Hepatocyte (in vitro differentiated cells): ENCODE data around the gene TRAPPC3. TPM values are rescaled to one million over a fixed set of nuclear protein-coding genes. Genes with fewer than 3 reads are reported as not detected.

ENCODE experiments used
- DNase-seq: peaks from one replicate; pipeline ENCODE4 v3.0.0-alpha.2; 2016; ENCODE audit warnings: low spot score
- H2AFZ ChIP-seq: fragments of 200-600 bp; sonication (generic); 2 replicates; pipeline ENCODE4 v1.6.0; 2016; ENCODE audit warnings: antibody characterized with exemption, mild to moderate bottlenecking
- H3K27ac ChIP-seq: fragments of 200-600 bp; sonication (generic); 2 replicates; pipeline ENCODE4 v1.5.1; 2016; ENCODE audit warnings: mild to moderate bottlenecking
- H3K27me3 ChIP-seq: fragments of 200-600 bp; sonication (generic); 2 replicates; pipeline ENCODE4 v1.6.1; 2016
- H3K36me3 ChIP-seq: fragments of 200-600 bp; sonication (generic); replicated peaks from 2 replicates; pipeline ENCODE4 v1.5.1; 2016; ENCODE audit warnings: low read depth; ENCODE audit not compliant: insufficient read depth
- H3K4me1 ChIP-seq: fragments of 200-600 bp; sonication (generic); 2 replicates; pipeline ENCODE4 v1.5.1; 2016; ENCODE audit warnings: mild to moderate bottlenecking, moderate library complexity; ENCODE audit not compliant: insufficient read depth
- H3K4me2 ChIP-seq: fragments of 200-600 bp; sonication (generic); 2 replicates; pipeline ENCODE4 v1.6.0; 2016
- H3K4me3 ChIP-seq: fragments of 200-600 bp; sonication (generic); 2 replicates; pipeline ENCODE4 v1.5.1; 2016; ENCODE audit warnings: mild to moderate bottlenecking
- H3K79me2 ChIP-seq: fragments of 200-600 bp; sonication (generic); 2 replicates; pipeline ENCODE4 v1.6.0; 2017; ENCODE audit warnings: mild to moderate bottlenecking
- H3K9me2 ChIP-seq: fragments of 200-600 bp; sonication (generic); replicated peaks from 2 replicates; pipeline ENCODE4 v1.6.0; 2017; ENCODE audit warnings: mild to moderate bottlenecking; ENCODE audit not compliant: insufficient read depth
- H3K9me3 ChIP-seq: fragments of 200-600 bp; sonication (generic); 2 replicates; pipeline ENCODE4 v1.5.1; 2016; ENCODE audit warnings: low read depth, mild to moderate bottlenecking
- H4K20me1 ChIP-seq: fragments of 200-600 bp; sonication (generic); 2 replicates; pipeline ENCODE4 v1.6.0; 2016; ENCODE audit warnings: mild to moderate bottlenecking; ENCODE audit not compliant: insufficient read depth, poor library complexity, severe bottlenecking
- EZH2 ChIP-seq: fragments of 200-600 bp; sonication (generic); IDR thresholded peaks from 2 replicates; pipeline ENCODE4 v1.6.1; 2016; ENCODE audit warnings: antibody characterized with exemption, mild to moderate bottlenecking, borderline replicate concordance
- EZH2phosphoT487 ChIP-seq: fragments of 200-600 bp; sonication (generic); IDR thresholded peaks from one replicate; pipeline ENCODE4 v1.6.1; 2018; ENCODE audit warnings: antibody characterized with exemption, mild to moderate bottlenecking, low read depth, moderate library complexity; ENCODE audit not compliant: unreplicated experiment, severe bottlenecking
- WGBS: methylation state at CpG from one replicate; pipeline ENCODE4 v1.1.6; 2016; ENCODE audit warnings: low lambda C conversion rate; ENCODE audit errors: missing lambda C conversion rate; 5-methylcytosine and 5-hydroxymethylcytosine counted together
- polyA plus RNA-seq: library from polyadenylated mRNA; unstranded; fragments of >200 nt; fragmentation: Nextera tagmentation; extraction: Ambion mirVana; gene quantifications from 2 replicates; pipeline ENCODE4 v1.2.1, GENCODE V29; 2016
- total RNA-seq: library from RNA; depleted of rRNA; stranded (reverse); fragments of >200 nt; gene quantifications from 2 replicates; pipeline ENCODE4 v1.2.3, GENCODE V29; 2014
- TF ChIP-seq, protein P1 (sequence below): fragments of 200-600 bp; sonication (generic); IDR thresholded peaks from 2 replicates; pipeline ENCODE4 v1.5.1; 2016; ENCODE audit warnings: antibody characterized with exemption, mild to moderate bottlenecking; ENCODE audit not compliant: poor library complexity

TRAPPC3 gene
- total and polyA plus RNA-seq, 2 experiments from 2014 or later = 128 to 131 TPM

GRCh38 chr1:36148821-36149236 lies 457 bp downstream of the TRAPPC3 start:
- no peaks in the 10 kb centered on the region for H3K27me3 ChIP-seq
- H3K4me3 ChIP-seq = peak overlapping the region; percentile 44
- H3K79me2 ChIP-seq = peaks cover 44% of the 10 kb centered on the region
- 5% methylated on average over 16 of the region's 16 CpGs for WGBS
- H3K27ac ChIP-seq = peak overlapping the region; percentile 83
- no peaks in the 10 kb centered on the region for H3K36me3 ChIP-seq
- no peaks in the 10 kb centered on the region for H4K20me1 ChIP-seq
- peaks cover 15% of the 10 kb centered on the region for H3K4me1 ChIP-seq
- no peak for DNase-seq
- H3K9me2 ChIP-seq = no peaks in the 10 kb centered on the region
- H2AFZ ChIP-seq = peak overlapping the region; percentile 2
- peak overlapping the region; percentile 78 for H3K4me2 ChIP-seq
- no peak for TF ChIP-seq EZH2phosphoT487
- TF ChIP-seq EZH2 = no peak
- H3K9me3 ChIP-seq = no peaks in the 10 kb centered on the region

DNA sequence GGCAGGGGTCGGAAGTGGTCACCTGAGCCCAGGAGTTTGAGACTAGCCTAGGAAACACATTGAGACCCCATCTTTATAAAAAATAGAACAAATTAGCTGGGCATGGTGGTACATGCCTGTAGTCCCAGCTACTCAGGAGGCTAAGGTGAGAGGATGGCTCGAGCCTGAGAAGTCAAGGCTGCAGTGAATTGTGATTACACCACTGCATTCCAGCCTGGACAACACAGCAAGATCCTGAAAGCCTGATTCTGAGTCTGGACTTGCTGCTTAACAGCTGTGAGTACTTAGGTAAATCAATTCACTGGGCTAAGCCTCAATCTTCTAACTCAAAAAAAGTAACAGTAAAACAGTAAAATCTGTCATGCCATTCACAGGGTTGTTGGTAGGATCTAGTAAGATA lies 4.9 kb downstream of the TRAPPC3 start:
- no peak for TF ChIP-seq EZH2
- TF ChIP-seq, protein P1, sequence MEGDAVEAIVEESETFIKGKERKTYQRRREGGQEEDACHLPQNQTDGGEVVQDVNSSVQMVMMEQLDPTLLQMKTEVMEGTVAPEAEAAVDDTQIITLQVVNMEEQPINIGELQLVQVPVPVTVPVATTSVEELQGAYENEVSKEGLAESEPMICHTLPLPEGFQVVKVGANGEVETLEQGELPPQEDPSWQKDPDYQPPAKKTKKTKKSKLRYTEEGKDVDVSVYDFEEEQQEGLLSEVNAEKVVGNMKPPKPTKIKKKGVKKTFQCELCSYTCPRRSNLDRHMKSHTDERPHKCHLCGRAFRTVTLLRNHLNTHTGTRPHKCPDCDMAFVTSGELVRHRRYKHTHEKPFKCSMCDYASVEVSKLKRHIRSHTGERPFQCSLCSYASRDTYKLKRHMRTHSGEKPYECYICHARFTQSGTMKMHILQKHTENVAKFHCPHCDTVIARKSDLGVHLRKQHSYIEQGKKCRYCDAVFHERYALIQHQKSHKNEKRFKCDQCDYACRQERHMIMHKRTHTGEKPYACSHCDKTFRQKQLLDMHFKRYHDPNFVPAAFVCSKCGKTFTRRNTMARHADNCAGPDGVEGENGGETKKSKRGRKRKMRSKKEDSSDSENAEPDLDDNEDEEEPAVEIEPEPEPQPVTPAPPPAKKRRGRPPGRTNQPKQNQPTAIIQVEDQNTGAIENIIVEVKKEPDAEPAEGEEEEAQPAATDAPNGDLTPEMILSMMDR = no peak
- TF ChIP-seq EZH2phosphoT487 = no peak
- no peak overlapping the region for H3K27ac ChIP-seq
- H3K27me3 ChIP-seq = no peaks in the 10 kb centered on the region
- H3K4me3 ChIP-seq = no peak overlapping the region
- H3K9me3 ChIP-seq = no peaks in the 10 kb centered on the region
- DNase-seq = no peak
- WGBS = 95% methylated on average over 2 of the region's 2 CpGs
- no peaks in the 10 kb centered on the region for H3K9me2 ChIP-seq
- no peak overlapping the region for H2AFZ ChIP-seq
- H3K4me2 ChIP-seq = no peak overlapping the region
- peaks cover 27% of the 10 kb centered on the region for H4K20me1 ChIP-seq
- H3K79me2 ChIP-seq = peaks cover 84% of the 10 kb centered on the region
- H3K36me3 ChIP-seq = no peaks in the 10 kb centered on the region
- peaks cover 14% of the 10 kb centered on the region for H3K4me1 ChIP-seq

DNA sequence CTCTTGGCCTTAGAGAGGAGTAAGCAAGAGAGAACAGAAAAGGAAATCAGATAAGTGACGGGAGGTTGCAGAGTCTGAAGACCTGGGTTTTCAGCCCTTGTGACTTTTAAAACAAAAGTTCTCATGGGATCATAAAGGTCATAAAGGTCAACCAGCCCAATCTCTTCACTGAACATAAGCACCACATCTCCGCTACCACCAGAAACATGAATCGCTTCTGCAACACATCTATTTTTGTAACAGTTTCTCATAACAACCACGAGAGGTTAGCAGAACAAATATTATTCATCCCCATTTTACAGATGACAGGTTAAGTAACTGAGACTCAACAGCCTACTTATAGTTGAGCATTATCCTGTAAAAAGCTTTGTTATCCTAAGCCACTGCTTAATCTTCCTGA lies 5.9 kb downstream of the TRAPPC3 start:
- no peaks in the 10 kb centered on the region for H3K9me3 ChIP-seq
- H3K4me2 ChIP-seq = no peak overlapping the region
- 90% methylated on average over 4 of the region's 4 CpGs for WGBS
- no peak overlapping the region for H3K4me3 ChIP-seq
- H3K4me1 ChIP-seq = peaks cover 13% of the 10 kb centered on the region
- no peak overlapping the region for H3K27ac ChIP-seq
- peaks cover 81% of the 10 kb centered on the region for H3K79me2 ChIP-seq
- H3K27me3 ChIP-seq = no peaks in the 10 kb centered on the region
- no peak overlapping the region for H2AFZ ChIP-seq
- no peaks in the 10 kb centered on the region for H3K9me2 ChIP-seq
- peaks cover 27% of the 10 kb centered on the region for H4K20me1 ChIP-seq
- no peak for DNase-seq
- TF ChIP-seq EZH2phosphoT487 (no peak), EZH2 (no peak)
- TF ChIP-seq, protein P1 = no peak
- H3K36me3 ChIP-seq = no peaks in the 10 kb centered on the region

GRCh38 chr1:36142121-36142520 lies 7.2 kb downstream of the TRAPPC3 start:
- TF ChIP-seq EZH2 = no peak
- no peak for TF ChIP-seq EZH2phosphoT487
- TF ChIP-seq, protein P1 = no peak
- Histone ChIP-seq H3K4me3 (no peak overlapping the region), H3K4me1 (peaks cover 9% of the 10 kb centered on the region), H3K79me2 (peaks cover 68% of the 10 kb centered on the region), H3K36me3 (no peaks in the 10 kb centered on the region), H3K9me3 (no peaks in the 10 kb centered on the region), H4K20me1 (peaks cover 27% of the 10 kb centered on the region), H2AFZ (no peak overlapping the region), H3K27me3 (no peaks in the 10 kb centered on the region), H3K9me2 (no peaks in the 10 kb centered on the region), H3K27ac (no peak overlapping the region), H3K4me2 (no peak overlapping the region)
- 60% methylated on average over 1 of the region's 1 CpG for WGBS
- DNase-seq = no peak
